Breast epithelium (tissue), 3 donors: Measurements from ENCODE around the gene CEP55.

Experiments
- POLR2A ChIP-seq: fragments of 450-650 bp; IDR thresholded peaks from one replicate; pipeline ENCODE4 v1.6.1; 2016; ENCODE audit warnings: antibody characterized with exemption, mild to moderate bottlenecking, moderate library complexity
- POLR2AphosphoS5 ChIP-seq, 3 donors: sonication (generic); formaldehyde crosslinking; IDR thresholded peaks; one replicate each; pipeline ENCODE4 v1.6.1; 2017; ENCODE audit warnings: antibody characterized with exemption in 3 of 3
- TF ChIP-seq, protein P1 (sequence below), 3 donors: fragments of 450-650 bp; IDR thresholded peaks; one replicate each; pipeline ENCODE4 v1.5.1; 2016 to 2017; ENCODE audit warnings: antibody characterized with exemption in 3 of 3, mild to moderate bottlenecking in 3 of 3, moderate library complexity in 3 of 3

DNA sequence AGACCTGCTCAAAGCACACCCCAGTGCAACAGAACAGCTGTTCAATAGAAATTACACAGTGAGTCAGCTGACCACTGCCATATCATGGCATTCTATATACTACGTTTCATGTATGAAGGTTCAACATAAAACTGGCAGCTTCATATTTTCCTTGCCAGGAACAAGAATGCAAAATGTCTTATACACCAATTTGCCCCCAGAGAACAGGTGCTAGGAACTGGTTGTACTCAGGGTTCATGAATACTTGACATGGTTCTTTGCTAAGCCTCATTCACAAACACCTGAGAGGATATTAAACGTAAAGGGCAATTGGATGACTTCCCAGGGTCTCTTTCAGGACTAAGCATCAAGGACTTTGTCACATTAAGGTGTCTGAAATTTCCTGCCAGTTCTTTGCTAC, 21.2 kb upstream of the CEP55 start:
- no peak for TF ChIP-seq POLR2A
- TF ChIP-seq POLR2AphosphoS5 (IDR thresholded peaks at IDR 0.05): no peak
- TF ChIP-seq, protein P1, sequence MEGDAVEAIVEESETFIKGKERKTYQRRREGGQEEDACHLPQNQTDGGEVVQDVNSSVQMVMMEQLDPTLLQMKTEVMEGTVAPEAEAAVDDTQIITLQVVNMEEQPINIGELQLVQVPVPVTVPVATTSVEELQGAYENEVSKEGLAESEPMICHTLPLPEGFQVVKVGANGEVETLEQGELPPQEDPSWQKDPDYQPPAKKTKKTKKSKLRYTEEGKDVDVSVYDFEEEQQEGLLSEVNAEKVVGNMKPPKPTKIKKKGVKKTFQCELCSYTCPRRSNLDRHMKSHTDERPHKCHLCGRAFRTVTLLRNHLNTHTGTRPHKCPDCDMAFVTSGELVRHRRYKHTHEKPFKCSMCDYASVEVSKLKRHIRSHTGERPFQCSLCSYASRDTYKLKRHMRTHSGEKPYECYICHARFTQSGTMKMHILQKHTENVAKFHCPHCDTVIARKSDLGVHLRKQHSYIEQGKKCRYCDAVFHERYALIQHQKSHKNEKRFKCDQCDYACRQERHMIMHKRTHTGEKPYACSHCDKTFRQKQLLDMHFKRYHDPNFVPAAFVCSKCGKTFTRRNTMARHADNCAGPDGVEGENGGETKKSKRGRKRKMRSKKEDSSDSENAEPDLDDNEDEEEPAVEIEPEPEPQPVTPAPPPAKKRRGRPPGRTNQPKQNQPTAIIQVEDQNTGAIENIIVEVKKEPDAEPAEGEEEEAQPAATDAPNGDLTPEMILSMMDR (IDR thresholded peaks at IDR 0.05): no peak
